Activated naive CD4-positive, alpha-beta T cell treated with anti-CD3 and anti-CD28 coated beads, Interleukin-2, amount 50 U/mL, for 16 hours (primary cell): ENCODE measurements around the gene MYO10.
A peak's percentile ranks its signal among the peaks of the same experiment; 100 is the strongest.

Experiments used
- DNase-seq: peaks from one replicate; pipeline ENCODE4 v3.0.0-alpha.2; 2020

Gene MYO10

GRCh38 chr5:16702964-16703363, 233.1 kb downstream of the MYO10 start:
- DNase-seq, result no peak

- no peak for DNase-seq
These were observed 234.7 kb downstream of the MYO10 start for GRCh38 chr5:16701134-16702099.

- no peak for DNase-seq
These were observed 236.0 kb downstream of the MYO10 start for GRCh38 chr5:16700081-16700480.

GRCh38 chr5:16695779-16696178, 240.3 kb downstream of the MYO10 start:
- DNase-seq, result no peak

- no peak for DNase-seq
These were observed 242.2 kb downstream of the MYO10 start for GRCh38 chr5:16693879-16694278.

- no peak for DNase-seq
These were observed 244.4 kb downstream of the MYO10 start for GRCh38 chr5:16691731-16692130.

- no peak for DNase-seq
These were observed 245.7 kb downstream of the MYO10 start for GRCh38 chr5:16690243-16690852.

GRCh38 chr5:16687898-16688297, 248.2 kb downstream of the MYO10 start:
- no peak for DNase-seq

- no peak for DNase-seq
These were observed 251.0 kb downstream of the MYO10 start for GRCh38 chr5:16685069-16685468.

- no peak for DNase-seq
These were observed 254.2 kb downstream of the MYO10 start for GRCh38 chr5:16681876-16682275.

GRCh38 chr5:16679863-16680262, 256.2 kb downstream of the MYO10 start:
- no peak for DNase-seq

- DNase-seq, result no peak
These were observed 256.9 kb downstream of the MYO10 start for GRCh38 chr5:16679190-16679589.

- DNase-seq, result no peak
These were observed 260.3 kb downstream of the MYO10 start for GRCh38 chr5:16675806-16676205.

GRCh38 chr5:16674750-16675149, 261.3 kb downstream of the MYO10 start:
- no peak for DNase-seq

- DNase-seq, result peak; percentile 31
These were observed 262.6 kb downstream of the MYO10 start for GRCh38 chr5:16673241-16674201.

GRCh38 chr5:16671208-16671607, 264.9 kb downstream of the MYO10 start:
- no peak for DNase-seq

- no peak for DNase-seq
These were observed 266.3 kb downstream of the MYO10 start for GRCh38 chr5:16669776-16670175.

- no peak for DNase-seq
These were observed 267.5 kb downstream of the MYO10 start for GRCh38 chr5:16668631-16669030.

GRCh38 chr5:16668194-16668593, 267.9 kb downstream of the MYO10 start:
- DNase-seq, result no peak

- peak; percentile 38 for DNase-seq
These were observed 269.1 kb downstream of the MYO10 start for GRCh38 chr5:16666883-16667398.

- no peak for DNase-seq
These were observed 269.8 kb downstream of the MYO10 start for GRCh38 chr5:16666130-16666882.

GRCh38 chr5:16665601-16666000, 270.5 kb downstream of the MYO10 start:
- DNase-seq, result no peak
